HG03175 (cell line): ENCODE data around the gene DHRSX.
A peak's percentile ranks its signal among the peaks of the same experiment; 100 is the strongest.
"Not testable (repeated sequence)": the region's sequence is repeated elsewhere in the genome, so short reads cannot be mapped to it uniquely, and the experiment has no call there.

Experiments
- ATAC-seq: cut with Tn5 transposase; IDR thresholded peaks from one replicate; pipeline ENCODE4 v1.9.1; 2021; ENCODE audit warnings: mild to moderate bottlenecking, moderate library complexity; ENCODE audit not compliant: unreplicated experiment

The DHRSX gene, protein sequence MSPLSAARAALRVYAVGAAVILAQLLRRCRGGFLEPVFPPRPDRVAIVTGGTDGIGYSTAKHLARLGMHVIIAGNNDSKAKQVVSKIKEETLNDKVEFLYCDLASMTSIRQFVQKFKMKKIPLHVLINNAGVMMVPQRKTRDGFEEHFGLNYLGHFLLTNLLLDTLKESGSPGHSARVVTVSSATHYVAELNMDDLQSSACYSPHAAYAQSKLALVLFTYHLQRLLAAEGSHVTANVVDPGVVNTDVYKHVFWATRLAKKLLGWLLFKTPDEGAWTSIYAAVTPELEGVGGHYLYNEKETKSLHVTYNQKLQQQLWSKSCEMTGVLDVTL

DNA sequence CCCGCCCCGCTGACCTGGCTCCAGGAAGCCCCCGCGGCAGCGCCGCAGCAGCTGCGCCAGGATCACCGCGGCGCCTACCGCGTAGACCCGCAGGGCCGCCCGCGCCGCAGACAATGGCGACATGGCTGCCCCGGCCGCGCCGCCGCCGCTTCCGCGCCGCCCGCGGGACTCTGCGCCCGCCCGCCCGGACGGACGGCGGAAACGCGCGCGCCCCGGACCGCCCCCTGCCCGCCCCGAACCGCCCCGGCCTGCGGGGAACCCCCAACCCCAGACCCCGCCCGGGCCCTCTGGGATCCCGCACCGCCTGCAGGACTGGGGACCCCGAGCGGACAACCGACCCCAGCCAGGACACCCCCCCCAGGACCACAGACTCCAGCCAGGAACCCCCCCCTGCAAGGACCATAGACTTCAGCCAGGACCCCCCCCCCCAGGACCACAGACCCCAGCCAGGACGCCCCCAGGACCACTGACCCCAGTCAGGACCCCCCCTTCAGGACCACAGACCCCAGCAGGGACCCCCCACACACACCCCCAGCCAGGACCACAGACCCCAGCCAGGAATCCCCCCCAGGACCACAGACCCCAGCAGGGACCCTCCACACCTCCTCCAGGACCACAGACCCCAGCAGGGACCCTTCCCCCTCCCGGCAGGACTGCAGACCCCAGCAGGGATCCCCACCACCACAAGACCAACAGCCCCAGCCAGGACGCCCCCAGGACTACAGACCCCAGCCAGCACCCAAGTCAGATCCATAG, at the start of gene DHRSX, which contains the start of gene ZBED1:
Gene DHRSX (minus strand): TSS at position 174 of the 756 bp plus-strand sequence. CDS start 51 bp downstream, at position 123.
Gene ZBED1 (minus strand): TSS at position 174 of the 756 bp plus-strand sequence. CDS start 10,257 bp downstream, outside the sequence.
- ATAC-seq = peak; percentile 62

DNA sequence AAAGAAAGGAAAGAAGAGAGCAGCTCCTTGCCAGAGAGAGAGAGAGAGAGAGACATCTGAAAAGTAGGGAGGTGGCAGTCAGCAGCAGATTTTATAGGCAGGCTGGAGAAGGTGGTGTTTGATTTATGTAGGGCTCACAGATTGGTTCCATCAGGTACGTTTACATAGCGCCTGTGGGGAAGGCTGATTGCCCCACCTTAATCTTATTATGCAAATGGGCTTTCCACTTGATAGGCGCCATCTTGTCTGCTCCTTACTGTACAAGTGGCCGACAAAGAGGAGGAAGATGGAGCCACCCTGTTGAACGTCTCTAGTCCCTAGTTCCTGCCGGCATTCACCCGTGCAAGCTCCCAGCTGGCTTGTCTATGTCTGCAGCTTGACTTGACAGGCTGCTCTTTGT, 49.1 kb upstream of the DHRSX start:
- ATAC-seq = no peak

DNA sequence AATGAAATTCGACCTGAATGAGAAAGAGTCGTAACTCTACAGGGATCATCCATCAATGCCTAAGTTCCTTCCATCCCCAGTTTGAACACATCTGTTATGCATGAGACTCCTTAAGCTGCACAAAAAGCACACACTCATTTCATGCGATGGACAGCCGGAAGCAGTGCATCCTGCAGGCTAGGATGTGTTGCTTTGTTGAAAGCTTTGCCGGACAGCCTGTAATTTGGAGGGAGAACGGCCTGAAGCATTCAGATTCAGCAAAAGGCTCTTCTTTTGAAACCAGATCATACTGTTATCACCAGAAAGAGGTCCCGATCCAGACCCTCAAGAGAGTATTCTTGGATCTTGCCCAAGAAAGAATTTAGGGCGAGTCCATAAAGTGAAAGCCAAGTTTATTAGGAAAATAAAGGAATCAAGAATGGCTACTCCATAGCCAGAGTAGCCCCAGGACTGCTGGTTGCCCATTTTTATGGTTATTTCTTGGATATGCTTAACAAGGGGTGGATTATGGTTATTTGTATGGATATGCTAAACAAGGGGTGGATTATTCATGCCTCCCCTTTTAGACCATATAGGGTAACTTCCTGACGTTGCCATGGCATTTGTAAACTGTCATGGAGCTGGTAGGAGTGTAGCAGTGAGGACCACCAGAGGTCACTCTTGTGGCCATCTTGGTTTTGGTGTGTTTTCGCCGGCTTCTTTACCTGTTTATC, 48.1 kb upstream of the DHRSX start:
- ATAC-seq = no peak

DNA sequence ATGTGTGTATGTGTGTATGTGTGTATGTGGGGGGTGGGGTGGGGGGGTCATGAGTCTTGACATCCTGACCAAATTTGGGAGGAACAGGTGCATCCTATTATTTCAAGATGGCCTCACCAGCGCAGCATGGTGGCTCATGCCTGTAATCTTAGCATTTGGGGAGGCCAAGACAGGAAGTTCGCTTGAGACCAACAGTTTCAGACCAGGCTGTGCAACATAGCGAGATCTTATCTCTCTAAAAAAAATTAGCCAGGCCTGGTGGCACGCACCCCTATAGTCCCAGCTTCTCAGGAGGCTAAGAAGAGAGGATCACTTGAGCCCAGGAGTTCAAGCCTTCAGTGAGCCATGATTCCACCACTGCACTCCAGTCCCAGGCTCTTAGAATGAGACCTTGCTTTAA, 47.0 kb upstream of the DHRSX start:
- no peak for ATAC-seq

DNA sequence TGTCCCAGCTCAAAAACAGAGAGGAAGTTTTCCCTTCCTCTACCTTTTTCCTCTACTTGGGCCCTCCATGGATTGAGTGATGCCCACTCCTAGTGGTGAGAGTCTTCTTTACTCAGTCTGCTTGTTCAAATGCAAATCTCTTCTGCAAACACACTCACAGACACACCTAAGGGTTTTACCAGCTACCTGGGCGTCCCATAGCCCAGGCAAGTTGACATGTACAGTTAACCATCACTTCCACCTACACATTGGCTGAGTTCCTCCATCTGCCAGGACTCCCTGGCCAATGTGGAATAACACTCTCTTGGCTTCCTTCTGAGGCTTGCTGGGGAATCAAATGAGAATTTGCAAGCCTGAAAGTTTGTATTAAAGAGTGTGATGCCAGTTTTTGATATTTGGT, 45.7 kb upstream of the DHRSX start:
- ATAC-seq = no peak

DNA sequence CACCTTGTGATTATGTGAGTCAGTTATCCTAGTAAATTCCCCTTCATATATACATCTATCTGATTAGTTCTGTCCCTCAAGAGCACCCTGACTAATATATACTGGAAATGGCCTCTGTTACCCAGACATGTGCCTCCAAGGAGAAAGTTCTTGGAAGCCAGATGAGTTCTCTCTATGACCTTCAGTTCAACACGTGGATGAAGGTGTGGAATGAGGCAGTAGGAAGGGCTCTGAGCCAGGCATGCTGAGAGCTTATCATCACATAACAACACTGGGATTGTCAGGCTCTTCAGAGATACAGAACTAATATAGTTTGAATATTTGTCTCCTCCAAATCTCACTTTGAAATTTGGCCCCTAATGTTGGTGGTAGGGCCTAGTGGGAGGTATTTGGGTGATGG, 44.4 kb upstream of the DHRSX start:
- ATAC-seq = no peak

DNA sequence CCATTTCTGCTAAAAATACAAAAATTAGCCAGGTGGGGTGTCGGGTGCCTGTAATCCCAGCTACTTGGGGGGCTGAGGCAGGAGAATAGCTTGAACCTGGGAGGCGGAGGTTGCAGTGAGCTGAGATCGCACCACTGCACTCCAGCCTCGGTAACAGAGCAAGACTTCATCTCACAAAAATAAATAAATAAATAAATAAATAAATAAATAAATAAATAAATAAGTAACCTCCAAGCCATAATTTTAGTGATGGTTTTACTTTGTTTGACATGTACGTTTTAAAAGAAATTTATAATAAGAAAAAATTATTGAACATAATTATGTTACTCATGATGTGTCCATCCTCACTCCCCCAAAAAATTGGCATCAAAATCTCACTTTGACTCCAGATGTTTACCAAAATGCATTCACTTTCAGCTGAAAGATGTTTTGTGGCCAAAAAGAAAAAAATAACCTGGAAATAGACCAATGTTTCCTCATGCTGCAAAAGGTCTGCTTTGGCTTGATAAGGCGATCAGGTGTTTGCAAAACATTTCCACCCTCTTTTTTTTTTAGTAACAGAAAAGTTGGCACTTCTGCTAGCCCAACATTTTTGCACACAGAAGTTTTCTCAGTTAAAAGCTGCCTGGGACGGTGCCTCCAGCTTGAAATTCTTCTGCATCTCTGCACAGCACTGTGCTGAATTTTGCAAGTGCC, 42.2 kb upstream of the DHRSX start:
- ATAC-seq = no peak

DNA sequence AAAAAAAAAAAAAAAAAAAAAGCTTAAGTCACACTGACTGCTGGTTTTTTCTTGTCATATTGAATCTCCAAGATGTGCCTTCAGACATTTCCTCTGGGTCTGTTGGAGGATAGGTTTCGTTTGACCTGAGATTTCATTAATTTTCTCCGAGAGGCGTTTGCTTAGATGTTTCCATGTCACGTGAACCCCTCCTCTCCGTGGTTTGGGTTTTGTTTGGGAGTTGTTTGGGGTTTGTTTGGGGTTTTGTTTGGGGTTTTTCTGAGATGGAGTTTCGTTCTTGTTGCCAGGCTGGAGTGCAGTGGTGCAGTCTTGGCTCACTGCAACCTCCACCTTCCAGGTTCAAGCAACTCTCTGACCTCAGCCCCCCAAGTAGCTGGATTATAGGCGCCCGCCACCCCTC, 40.8 kb upstream of the DHRSX start:
- ATAC-seq = no peak

DNA sequence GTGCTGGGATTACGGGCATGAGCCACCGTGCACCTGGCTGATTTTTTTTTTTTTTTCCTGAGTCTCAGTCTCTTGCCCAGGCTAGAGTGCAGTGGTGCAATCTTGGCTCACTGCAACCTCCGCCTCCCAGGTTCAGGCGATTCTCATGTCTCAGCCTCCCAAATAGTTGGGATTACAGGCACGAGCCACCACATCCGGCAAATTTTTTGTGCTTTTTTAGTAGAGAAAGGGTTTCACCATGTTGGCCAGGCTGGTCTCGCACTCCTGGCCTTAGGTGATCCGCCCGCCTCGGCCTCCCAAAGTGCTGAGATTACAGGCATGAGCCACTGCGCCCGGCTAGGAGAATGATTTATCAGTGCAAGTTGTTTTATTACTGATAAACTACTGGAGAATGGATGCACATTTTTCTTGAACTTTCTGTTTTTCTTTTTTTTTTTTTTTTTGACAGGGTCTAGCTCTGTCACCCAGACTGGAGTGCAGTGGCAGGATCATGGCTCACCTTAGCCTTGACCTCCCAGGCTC, 39.7 kb upstream of the DHRSX start:
- ATAC-seq = no peak

DNA sequence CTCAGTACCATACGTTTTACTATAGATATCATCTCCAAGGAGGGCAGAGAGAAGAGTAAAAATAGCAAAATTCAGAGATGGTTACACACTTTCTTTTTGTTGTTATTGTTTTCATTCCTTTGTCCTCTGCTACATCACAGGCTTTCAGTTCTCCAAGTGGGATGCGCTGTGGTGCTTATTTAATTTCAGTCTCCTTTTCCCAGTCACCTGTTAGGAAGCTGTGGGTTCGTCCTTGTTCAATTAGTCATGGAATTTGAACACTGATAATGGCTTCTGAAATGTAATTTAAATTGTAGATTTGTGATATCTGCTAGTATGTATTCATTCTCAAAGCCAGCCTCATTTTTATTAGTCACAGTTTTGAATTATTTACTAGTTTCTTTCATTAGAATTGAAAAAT, 38.8 kb upstream of the DHRSX start:
- no peak for ATAC-seq

DNA sequence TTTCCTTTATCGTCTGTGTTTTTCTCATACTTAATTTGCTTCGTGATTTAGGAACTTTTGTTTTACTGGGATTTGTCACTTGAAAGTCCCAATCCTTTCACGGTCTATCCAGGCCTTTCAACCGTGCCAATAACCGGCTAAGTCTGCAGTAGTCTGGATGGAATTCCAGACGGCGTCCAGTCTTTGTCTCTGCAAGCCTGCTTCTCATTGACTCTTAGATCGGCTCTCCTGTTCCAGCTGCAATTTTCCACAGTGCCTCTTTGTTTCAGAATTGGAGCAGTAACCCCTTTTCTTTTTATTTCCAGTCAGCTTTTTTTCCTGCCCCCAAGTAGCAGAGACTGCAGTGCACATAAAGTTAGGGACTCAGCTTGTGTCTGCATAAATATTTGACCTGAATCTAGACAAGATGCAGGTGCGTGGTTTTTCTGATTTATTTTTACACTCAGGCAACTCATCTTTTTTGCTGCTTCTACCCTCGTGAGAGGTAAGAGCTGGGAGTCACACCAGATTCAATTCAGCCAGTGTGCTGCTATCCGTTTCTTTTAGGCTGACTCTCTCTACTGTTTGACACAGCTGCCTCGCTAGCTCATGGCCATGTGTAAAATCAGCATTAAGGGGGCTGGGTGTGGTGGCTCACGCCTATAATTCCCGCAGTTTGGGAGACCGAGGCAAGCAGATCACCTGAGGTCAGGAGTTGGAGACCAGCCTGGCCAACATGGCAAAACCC, 37.4 kb upstream of the DHRSX start:
- no peak for ATAC-seq

DNA sequence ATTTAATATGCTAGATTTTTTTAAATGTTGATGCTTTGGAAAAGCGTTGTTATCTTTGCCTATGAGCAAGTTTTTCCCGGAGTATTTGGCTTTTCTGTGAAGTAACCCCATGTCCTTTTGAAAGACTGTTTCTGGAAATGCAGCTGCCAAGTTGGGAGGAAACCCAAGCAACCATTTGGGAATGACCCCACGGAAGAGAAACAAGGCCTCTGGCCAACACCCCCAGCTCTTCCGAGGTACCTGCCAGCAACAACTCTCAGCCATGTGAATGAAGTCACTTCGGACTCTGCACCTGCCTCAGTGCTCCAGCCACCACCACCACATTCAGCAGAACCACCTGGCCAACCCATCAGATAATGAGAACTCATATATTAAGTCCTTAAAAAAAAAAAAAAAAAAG, 36.2 kb upstream of the DHRSX start:
- no peak for ATAC-seq

DNA sequence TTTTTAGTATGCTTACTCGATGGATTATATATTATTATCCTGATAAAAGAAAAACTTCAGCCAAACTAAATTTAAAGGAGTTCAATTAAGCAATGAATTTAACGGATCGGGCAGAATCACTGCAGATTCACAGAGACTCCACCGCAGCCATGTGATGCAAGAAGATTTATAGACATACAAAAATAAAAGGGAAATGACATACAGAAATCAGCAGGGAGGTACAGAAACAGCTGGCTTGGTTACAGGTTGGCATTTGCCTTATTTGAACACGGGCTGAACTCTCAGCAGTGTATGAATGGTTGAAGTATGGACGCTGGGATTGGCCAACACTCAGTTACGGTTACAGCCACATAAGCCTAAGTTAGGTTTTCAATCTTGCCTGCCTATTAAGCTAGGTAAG, 35.4 kb upstream of the DHRSX start:
- no peak for ATAC-seq

DNA sequence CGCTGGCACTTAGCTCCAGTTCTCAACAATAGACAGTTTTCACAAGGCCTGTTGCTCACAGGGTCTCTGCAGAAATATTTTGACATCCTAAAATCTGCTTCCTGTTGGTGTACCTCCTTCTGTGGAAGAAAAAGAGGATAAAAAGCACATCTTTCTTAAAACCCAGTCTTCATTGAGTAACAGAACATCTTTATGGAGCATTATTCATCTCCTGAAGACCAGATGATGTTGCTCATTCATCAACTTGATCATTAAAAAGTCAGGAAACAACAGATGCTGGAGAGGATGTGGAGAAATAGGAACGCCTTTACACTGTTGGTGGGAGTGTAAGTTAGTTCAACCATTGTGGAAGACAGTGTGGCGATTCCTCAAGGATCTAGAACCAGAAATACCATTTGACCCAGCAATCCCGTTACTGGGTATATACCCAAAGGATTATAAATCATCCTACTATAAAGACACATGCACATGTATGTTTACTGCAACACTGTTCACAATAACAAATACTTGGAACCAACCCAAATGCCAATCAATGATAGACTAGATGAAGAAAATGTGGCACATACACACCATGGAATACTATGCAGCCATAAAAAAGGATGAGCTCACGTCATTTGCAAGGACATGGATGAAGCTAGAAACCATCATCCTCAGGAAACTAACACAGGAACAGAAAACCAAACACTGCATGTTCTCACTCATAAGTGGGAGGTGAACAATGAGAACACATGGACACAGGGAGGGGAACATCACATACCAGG, 33.7 kb upstream of the DHRSX start:
- ATAC-seq = not testable (repeated sequence)

DNA sequence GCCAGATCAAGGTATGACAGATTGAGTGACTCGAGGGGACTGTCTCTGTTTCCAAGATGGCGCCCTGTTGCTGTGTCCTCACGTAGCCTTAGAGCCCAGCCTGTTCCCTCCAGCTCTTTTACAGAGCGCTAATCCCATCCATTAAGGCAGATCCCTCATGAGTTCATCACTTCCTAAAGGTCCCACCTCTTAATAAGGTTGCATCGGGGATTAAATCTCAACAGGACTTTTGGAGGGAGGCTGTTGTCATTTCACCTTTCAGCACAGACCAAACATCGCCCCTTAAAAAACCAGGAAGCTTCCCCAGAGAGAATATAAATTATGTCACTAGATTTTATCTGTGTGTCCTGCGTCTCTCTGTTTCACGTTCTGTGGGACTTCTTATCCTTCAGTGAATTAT, 32.6 kb upstream of the DHRSX start:
- ATAC-seq = no peak

DNA sequence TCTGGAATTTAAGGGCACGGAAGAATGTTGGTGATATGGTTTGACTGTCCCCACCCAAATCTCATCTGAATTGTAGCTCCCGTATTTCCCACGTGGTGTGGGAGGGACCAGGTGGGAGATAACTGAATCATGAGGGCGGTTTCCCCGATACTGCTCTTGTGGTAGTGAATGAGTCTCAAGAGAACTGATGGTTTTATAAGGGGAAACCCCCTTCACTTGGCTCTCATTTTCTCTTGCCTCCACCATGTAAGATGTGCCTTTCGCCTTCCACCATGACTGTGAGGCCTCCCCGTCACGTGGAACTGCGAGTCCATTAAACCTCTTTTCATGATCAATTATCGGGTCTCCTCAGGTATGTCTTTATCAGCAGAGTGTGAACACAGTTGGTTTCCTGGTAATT, 25.6 kb upstream of the DHRSX start:
- ATAC-seq = no peak

DNA sequence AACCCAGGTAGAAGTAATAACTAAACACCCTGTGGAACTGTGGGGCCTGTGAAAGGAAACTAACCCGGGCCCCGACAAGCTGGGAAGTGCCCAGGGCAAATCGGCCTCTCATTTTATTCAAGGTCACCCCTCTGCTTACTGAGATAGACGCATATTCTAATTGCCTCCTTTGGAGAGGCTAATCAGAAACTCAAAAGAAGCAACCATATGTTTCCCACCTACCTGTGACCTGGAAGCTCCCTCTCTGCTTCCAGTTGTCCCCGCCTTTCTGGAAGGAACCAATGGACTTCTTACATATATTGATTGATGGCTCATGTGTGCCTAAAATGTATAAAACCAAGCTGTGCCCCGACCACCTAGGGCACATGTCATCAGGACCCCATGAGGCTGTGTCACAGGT, 23.1 kb upstream of the DHRSX start:
- no peak for ATAC-seq

DNA sequence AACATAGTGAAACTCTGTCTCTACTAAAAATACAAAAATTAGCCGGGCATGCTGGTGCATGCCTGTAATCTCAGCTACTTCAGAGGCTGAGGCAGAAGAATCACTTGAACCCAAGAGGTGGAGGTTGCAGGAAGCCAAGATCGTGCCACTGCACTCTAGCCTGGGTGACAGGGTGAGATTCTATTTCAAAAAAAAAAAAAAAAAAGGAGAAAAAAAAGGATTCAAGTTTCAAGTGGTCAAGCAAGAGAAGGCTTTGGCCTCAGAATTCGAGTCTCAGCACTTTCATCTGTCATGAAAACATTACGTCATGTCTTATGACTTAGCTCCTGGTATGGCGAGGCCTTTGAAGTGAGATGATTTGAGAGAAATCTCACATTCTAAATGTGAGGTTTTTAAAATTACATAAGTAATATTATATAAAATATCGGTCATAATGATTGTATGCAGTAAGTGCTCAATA, 21.2 kb upstream of the DHRSX start:
- ATAC-seq = peak; percentile 20
